GM19397 (cell line): ENCODE measurements around the gene SLC35B2.

Experiments
- ATAC-seq: cut with Tn5 transposase; IDR thresholded peaks from one replicate; pipeline ENCODE4 v1.9.1; 2021; ENCODE audit warnings: mild to moderate bottlenecking, moderate library complexity; ENCODE audit not compliant: unreplicated experiment

SLC35B2 gene

GRCh38 chr6:44255105-44255808 is 2.1 kb downstream of the SLC35B2 start:
- ATAC-seq: no peak

- no peak for ATAC-seq
Observed at GRCh38 chr6:44254191-44255104, 2.9 kb downstream of the SLC35B2 start.

DNA sequence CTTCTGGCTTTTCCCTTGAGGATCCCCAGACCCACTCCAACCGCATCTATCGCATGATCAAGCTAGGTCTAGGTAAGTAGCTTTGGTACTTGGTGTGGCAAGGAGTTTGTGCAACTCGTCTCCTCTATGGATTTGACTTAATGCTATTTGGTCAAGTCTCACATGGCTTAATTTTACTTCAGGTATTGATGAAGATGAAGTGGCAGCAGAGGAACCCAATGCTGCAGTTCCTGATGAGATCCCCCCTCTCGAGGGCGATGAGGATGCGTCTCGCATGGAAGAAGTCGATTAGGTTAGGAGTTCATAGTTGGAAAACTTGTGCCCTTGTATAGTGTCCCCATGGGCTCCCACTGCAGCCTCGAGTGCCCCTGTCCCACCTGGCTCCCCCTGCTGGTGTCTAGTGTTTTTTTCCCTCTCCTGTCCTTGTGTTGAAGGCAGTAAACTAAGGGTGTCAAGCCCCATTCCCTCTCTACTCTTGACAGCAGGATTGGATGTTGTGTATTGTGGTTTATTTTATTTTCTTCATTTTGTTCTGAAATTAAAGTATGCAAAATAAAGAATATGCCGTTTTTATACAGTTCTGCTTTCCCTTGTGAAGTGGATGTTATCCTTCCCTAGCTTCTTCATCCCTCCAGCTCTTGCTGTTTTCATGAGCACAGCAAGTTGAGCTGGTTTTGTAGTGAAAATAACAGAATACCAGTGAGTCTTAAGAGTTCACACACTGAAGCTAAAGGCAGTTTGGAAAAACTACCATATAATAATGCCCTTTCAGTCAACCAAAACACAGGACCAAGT is 3.8 kb downstream of the SLC35B2 start:
- ATAC-seq: no peak

GRCh38 chr6:44251576-44252524 is 5.5 kb downstream of the SLC35B2 start:
- no peak for ATAC-seq

DNA sequence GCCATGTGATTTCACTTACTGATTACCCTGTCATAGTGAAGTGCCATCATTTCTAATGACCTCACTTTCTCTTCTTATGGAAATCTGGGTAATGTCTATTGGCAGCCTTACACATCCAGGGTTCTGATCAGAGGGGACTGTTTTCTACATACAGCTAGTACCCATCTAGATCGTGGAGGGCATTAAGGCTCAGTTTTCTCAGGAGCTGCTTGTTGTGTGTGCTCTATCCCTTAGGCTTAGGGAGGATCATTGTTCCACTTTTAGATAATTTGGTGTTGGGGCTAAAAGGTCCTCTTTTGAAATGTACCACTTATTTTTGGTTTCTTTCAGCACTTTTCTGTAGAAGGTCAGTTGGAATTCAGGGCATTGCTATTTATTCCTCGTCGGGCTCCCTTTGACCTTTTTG is 6.6 kb downstream of the SLC35B2 start:
- no peak for ATAC-seq

DNA sequence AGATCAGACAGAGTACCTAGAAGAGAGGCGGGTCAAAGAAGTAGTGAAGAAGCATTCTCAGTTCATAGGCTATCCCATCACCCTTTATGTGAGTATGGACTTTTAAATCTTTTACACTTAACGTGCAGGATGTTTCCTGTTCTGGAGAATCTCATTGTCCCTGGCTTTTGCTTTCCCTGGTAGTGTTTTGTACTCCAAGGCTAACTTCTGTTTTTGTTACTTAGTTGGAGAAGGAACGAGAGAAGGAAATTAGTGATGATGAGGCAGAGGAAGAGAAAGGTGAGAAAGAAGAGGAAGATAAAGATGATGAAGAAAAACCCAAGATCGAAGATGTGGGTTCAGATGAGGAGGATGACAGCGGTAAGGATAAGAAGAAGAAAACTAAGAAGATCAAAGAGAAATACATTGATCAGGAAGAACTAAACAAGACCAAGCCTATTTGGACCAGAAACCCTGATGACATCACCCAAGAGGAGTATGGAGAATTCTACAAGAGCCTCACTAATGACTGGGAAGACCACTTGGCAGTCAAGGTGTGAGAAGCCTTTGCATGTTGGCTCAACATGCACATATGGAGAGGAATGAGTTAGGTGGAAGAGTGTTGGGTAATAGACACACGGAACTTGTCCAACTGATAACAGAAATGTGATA is 7.1 kb downstream of the SLC35B2 start:
- ATAC-seq: no peak

DNA sequence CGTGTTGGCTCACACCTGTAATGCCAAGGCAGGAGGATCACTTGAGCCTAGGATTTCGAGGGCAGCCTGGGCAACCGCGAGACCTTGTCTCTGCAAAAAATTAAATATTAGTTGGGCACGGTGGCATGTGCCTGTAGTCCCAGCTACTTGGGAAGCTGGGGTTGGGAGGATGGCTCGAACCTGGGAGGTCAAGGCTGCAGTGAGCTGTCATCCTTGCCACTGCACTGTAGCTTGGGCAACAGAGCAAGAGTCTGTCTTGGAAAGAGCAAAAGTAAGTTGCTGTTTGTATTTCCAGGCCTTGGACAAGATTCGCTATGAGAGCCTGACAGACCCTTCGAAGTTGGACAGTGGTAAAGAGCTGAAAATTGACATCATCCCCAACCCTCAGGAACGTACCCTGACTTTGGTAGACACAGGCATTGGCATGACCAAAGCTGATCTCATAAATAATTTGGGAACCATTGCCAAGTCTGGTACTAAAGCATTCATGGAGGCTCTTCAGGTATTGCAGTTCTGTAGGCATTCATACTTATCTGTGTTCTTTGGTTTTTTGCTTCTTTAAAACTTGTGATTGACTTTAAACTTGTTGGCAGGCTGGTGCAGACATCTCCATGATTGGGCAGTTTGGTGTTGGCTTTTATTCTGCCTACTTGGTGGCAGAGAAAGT is 8.1 kb downstream of the SLC35B2 start:
- no peak for ATAC-seq

- ATAC-seq: no peak
Observed at GRCh38 chr6:44248579-44248978, 8.7 kb downstream of the SLC35B2 start.

- peak; percentile 31 for ATAC-seq
Observed at GRCh38 chr6:44247338-44248302, 9.7 kb downstream of the SLC35B2 start.

DNA sequence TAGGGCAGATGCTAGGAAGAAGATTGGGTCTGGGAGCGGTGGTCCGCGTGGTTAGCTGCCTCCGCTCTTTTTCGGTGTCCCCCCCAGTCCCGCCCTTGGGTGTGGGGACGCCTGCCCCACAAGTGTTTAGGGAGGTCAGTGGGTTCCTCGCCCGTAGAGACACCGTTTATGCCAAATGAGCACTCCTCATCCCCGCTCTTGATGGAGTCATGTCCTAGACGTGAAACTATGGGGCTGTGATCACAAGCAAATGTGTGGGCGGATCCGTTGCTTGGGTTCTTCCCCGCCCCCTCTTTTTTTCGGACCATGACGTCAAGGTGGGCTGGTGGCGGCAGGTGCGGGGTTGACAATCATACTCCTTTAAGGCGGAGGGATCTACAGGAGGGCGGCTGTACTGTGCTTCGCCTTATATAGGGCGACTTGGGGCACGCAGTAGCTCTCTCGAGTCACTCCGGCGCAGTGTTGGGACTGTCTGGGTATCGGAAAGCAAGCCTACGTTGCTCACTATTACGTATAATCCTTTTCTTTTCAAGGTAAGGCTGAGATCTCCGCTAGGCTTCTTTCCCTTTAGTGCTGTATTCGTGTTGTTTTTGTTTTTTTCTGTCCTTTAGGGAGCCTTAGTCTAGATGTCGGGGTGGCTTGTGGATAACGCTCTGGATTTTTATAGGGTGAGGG is 10.5 kb downstream of the SLC35B2 start, which contains the start of gene HSP90AB1:
Gene HSP90AB1, plus strand, starts transcription at position 439 of the 675 bp plus-strand sequence. CDS start 1,529 bp downstream, outside the sequence.
- peak; percentile 44 for ATAC-seq

DNA sequence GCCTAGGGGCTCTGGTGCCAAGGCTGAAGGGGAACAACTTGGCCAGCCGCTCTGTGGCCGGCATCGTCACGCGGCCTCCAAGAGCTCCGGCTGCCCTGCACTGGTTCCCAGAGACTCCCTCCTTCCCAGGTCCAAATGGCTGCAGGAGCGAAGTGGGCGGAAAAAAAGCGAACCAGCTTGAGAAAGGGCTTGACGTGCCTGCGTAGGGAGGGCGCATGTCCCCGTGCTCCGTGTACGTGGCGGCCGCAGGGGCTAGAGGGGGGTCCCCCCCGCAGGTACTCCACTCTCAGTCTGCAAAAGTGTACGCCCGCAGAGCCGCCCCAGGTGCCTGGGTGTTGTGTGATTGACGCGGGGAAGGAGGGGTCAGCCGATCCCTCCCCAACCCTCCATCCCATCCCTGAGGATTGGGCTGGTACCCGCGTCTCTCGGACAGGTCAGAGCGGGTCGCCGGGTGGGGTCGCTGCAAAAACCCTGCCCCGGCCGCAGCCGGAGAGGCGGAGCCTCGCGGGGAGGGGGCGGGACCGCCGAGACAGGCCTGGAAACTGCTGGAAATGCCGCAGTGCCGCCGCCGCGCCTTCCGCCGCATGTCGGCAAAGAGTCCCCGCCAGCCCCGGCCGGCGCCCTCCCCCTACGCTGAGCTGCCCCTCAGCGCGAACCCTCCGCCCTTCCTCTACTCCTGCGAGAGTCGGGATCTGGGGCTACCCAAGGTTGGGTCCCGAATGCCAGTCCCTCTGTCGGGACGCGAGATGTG is 11.2 kb downstream of the SLC35B2 start:
- ATAC-seq: peak; percentile 53

DNA sequence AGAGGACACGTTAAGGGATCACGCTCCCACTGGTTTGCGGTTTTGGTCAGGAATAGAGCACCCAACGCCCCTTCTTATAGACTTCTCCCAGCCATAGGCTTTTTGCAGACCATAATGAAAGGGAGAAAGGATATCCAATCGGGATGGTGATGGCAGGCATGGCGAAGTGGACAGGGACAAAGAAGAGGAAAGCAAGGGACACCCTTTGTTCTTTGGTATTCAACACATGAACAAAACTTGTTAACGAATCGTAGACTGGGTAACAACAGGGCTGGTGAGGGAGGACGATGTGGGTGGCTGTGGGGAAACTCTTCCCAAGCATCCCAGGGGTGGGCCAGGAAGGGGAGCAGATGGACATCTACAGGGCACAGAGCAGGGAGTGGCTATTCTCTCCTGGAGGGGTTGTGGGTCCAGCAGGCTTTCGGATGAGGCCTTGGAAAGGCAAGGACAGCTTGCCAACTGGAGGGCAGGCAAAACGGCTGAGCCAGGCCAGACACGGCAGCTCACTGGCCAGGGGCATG is 11.9 kb downstream of the SLC35B2 start:
- no peak for ATAC-seq

GRCh38 chr6:44243345-44243744 is 14.0 kb downstream of the SLC35B2 start:
- ATAC-seq: no peak

DNA sequence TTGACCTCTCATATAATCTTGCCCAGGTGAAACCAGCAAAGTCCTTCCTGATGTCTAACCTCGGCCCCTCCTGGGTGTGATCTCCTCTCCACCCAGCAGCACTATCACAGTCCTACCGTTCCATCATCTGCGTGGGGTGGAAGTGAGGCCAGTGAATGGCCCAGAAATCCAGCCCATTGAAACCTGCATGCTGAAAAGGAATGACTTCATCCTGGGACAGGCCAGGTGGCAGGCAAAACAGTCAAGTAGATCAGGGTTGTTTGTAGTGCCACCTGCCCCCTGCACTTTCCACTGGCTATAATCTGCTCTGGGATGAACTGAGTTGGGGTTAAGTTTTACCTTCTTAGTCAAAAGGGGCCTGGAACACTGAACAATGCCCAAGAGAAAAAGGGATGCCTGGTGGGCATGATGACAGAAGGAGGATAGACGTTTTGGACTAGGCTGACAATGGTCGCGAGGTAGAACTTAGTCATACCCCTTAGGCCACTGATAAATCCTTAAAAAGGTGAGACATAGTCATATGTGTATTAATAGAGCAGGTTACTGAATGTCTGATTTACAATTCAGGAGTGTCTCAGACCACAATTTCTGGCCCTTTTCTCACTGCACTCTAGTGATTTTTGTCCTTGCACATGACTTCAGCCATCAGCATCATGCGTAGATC is 18.5 kb downstream of the SLC35B2 start:
- ATAC-seq: no peak

DNA sequence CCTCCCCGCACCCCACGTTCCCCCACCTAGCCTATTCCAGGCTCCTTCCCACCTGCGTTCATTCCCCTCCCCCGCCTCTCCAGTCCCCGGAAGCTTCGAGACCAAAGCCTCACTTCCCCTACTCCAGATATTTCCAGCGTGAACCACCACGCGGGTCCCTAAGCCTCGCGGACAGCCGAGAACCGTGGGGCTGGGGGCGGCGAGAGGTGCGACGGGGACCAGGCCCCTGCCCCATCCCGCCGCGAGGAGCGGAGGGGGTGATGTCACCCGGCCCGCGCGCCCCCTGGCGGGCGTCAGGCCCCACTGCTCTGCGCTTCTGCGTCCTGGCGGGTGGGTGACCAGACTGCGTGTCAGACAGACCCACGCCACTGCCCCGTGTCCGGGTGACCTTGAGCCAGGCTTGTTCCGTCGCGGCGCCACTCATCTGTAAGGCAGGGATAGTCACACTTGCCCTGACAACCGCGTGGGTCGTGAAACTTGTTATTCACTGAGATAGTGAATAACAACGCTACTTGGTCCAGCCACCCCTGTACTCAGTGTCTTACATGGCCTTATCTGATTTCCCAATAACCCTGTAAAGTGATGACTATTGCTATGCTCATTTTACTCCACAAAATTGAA is 19.4 kb downstream of the SLC35B2 start:
- ATAC-seq: peak; percentile 71
